Measurements from ENCODE around the gene IGBP1.

The IGBP1 gene

DNA sequence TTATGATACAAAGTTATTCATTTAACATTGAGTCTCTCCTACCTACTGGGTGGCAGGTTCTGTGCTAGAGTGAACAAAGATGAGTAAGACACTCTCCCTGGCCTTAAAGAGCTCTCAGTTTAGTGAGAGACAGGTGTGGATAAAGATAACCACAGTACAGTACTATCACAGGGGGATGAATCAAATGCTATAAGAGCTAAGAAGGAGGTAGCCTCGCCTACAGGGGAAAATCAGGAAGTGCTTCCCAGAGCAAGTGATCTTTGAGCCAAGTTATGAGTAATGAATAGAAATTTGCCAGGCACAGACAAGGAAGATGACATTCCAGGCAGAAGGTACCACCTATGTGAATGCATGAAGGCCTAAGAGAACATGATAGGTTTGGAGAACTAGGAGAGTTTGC lies 3.4 kb upstream of the IGBP1 start:
- WGBS (ENCODE audit: insufficient coverage) = 17% methylated on average over 1 of the region's 1 CpG
- ChIA-PET CTCF (no interaction called here), POLR2A (no interaction called here)
- no peak overlapping the region for H3K4me3 ChIP-seq (ENCODE audit: control insufficient read depth in 1 of 7, extremely low read depth in 1 of 7, insufficient read depth in 4 of 7, low read depth in 2 of 7, low read length in 6 of 7)
- H3K36me3 ChIP-seq (ENCODE audit: control insufficient read depth in 4 of 4, insufficient read depth in 4 of 4, low read length in 3 of 4) = peaks cover 0 to 1% (median 0%) of the 10 kb centered on the region in 4 experiments
- no peaks in the 10 kb centered on the region for H3K27me3 ChIP-seq (replicated peaks in 2 of 5; ENCODE audit: control insufficient read depth in 4 of 5, insufficient read depth in 5 of 5, low read length in 4 of 5)
- H3K4me1 ChIP-seq (ENCODE audit: control extremely low read depth in 1 of 4, control insufficient read depth in 4 of 4, insufficient read depth in 4 of 4, low read length in 3 of 4) = peaks cover under 1 to 23% (median 7%) of the 10 kb centered on the region in 4 experiments
- DNase-seq = no peak
- peaks cover 0 to 6% (median 0%) of the 10 kb centered on the region in 5 experiments for H3K9me3 ChIP-seq (ENCODE audit: control extremely low read depth in 1 of 5, control insufficient read depth in 4 of 5, insufficient read depth in 2 of 5, low read depth in 1 of 5, low read length in 4 of 5)
- H3K27ac ChIP-seq (ENCODE audit: insufficient read depth in 1 of 2, low read depth in 1 of 2, low read length in 2 of 2, poor library complexity in 1 of 2, severe bottlenecking in 2 of 2) = no peak overlapping the region

DNA sequence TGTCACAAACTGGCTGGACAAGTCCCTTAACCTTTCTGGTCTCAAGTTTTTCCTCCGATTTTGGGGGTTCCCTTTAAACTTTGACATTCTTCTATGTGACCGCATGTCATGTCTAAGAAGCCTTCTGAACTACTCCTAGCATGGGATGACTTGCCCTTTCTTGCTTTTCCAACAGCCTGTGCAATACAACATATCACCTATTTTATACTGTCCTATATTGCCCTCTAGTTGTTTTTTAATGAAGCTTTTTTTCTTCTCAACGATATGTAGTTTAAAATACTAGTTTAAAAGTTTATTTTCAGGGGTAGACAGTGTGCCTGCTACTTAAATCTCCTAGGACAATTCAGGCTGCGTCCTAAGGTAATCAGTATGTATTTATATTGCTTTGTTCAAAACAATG lies 1.0 kb upstream of the IGBP1 start:
- Histone ChIP-seq H3K27ac (ENCODE audit: insufficient read depth in 1 of 2, low read depth in 1 of 2, low read length in 2 of 2, poor library complexity in 1 of 2, severe bottlenecking in 2 of 2) (no peak overlapping the region), H3K4me3 (ENCODE audit: control insufficient read depth in 1 of 7, extremely low read depth in 1 of 7, insufficient read depth in 4 of 7, low read depth in 2 of 7, low read length in 6 of 7) (peak overlapping the region in 3 of 7 experiments; percentile 77 to 87 (median 86)), H3K27me3 (replicated peaks in 2 of 5; ENCODE audit: control insufficient read depth in 4 of 5, insufficient read depth in 5 of 5, low read length in 4 of 5) (no peaks in the 10 kb centered on the region), H3K4me1 (ENCODE audit: control extremely low read depth in 1 of 4, control insufficient read depth in 4 of 4, insufficient read depth in 4 of 4, low read length in 3 of 4) (peaks cover 2 to 27% (median 9%) of the 10 kb centered on the region in 4 experiments), H3K9me3 (ENCODE audit: control extremely low read depth in 1 of 5, control insufficient read depth in 4 of 5, insufficient read depth in 2 of 5, low read depth in 1 of 5, low read length in 4 of 5) (peaks cover 0 to 6% (median 0%) of the 10 kb centered on the region in 5 experiments), H3K36me3 (ENCODE audit: control insufficient read depth in 4 of 4, insufficient read depth in 4 of 4, low read length in 3 of 4) (peaks cover 0 to 8% (median 4%) of the 10 kb centered on the region in 4 experiments)
- WGBS (ENCODE audit: insufficient coverage) = 90% methylated on average over 2 of the region's 4 CpGs
- POLR2A ChIA-PET = no interaction called here
- peak; percentile 22 to 55 (median 51) for DNase-seq
- CTCF ChIA-PET = interaction anchor here (1.3 to 1.6 kb wide), 2 partner anchors 35 to 102 kb away, joined by 3 to 5 read pairs; no protein-coding TSS in a partner anchor

DNA sequence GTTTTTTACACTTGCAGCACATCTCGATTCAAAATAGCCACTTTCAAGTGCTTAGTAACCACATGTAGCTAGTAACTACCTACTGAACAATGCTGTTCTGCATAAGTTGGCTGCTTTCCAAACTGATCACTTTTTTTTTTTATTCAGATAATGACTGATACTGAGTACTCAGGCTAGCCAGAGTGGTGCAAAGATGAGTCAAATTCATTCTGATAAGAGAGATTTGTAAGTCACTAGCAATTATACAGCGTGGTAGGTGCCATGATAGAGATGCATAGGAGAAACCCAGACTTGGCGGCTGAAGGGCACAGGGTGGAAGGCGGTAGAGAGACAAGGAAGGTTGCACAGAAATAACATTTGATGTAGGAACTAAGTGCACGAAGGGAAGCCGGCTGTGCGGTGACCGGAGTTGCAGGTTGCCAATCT lies 357 bp upstream of the IGBP1 start:
- Histone ChIP-seq H3K9me3 (ENCODE audit: control extremely low read depth in 1 of 5, control insufficient read depth in 4 of 5, insufficient read depth in 2 of 5, low read depth in 1 of 5, low read length in 4 of 5) (peaks cover 0 to 6% (median 0%) of the 10 kb centered on the region in 5 experiments), H3K4me1 (ENCODE audit: control extremely low read depth in 1 of 4, control insufficient read depth in 4 of 4, insufficient read depth in 4 of 4, low read length in 3 of 4) (peaks cover 2 to 27% (median 9%) of the 10 kb centered on the region in 4 experiments), H3K36me3 (ENCODE audit: control insufficient read depth in 4 of 4, insufficient read depth in 4 of 4, low read length in 3 of 4) (peaks cover 0 to 8% (median 4%) of the 10 kb centered on the region in 4 experiments), H3K27ac (ENCODE audit: insufficient read depth in 1 of 2, low read depth in 1 of 2, low read length in 2 of 2, poor library complexity in 1 of 2, severe bottlenecking in 2 of 2) (peak overlapping the region in 1 of 2 experiments; percentile 94), H3K4me3 (ENCODE audit: control insufficient read depth in 1 of 7, extremely low read depth in 1 of 7, insufficient read depth in 4 of 7, low read depth in 2 of 7, low read length in 6 of 7) (peak overlapping the region; percentile 70 to 87 (median 80)), H3K27me3 (replicated peaks in 2 of 5; ENCODE audit: control insufficient read depth in 4 of 5, insufficient read depth in 5 of 5, low read length in 4 of 5) (no peaks in the 10 kb centered on the region)
- 45% methylated on average over 7 of the region's 8 CpGs for WGBS (ENCODE audit: insufficient coverage)
- POLR2A ChIA-PET = no interaction called here
- CTCF ChIA-PET = interaction anchor here (1.3 to 1.6 kb wide), 2 partner anchors 35 to 102 kb away, joined by 3 to 5 read pairs; no protein-coding TSS in a partner anchor
- no peak for DNase-seq

DNA sequence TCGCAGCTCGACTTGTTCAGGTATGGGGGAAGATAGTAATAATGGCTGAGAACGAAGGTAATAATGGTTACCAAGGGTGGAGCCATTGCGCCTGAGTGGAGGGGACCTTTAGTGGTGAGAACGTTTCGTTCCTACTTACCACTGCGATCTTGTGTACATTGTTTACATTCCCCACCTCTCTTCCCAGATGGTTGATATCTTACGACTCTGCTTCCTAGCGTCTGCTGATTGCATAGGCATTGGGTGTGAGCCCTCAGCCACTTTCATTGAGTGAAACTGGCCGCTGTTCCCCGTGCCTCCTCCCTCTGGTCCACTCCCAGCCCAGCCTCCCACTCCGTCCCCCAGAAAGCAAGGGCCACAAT lies 850 bp downstream of the IGBP1 start:
- no peaks in the 10 kb centered on the region for H3K27me3 ChIP-seq (replicated peaks in 2 of 5; ENCODE audit: control insufficient read depth in 4 of 5, insufficient read depth in 5 of 5, low read length in 4 of 5)
- peaks cover 2 to 27% (median 9%) of the 10 kb centered on the region in 4 experiments for H3K4me1 ChIP-seq (ENCODE audit: control extremely low read depth in 1 of 4, control insufficient read depth in 4 of 4, insufficient read depth in 4 of 4, low read length in 3 of 4)
- H3K27ac ChIP-seq (ENCODE audit: insufficient read depth in 1 of 2, low read depth in 1 of 2, low read length in 2 of 2, poor library complexity in 1 of 2, severe bottlenecking in 2 of 2) = peak overlapping the region; percentile 86 to 94
- POLR2A ChIA-PET = no interaction called here
- DNase-seq = no peak
- H3K4me3 ChIP-seq (ENCODE audit: control insufficient read depth in 1 of 7, extremely low read depth in 1 of 7, insufficient read depth in 4 of 7, low read depth in 2 of 7, low read length in 6 of 7) = peak overlapping the region; percentile 70 to 87 (median 80)
- H3K36me3 ChIP-seq (ENCODE audit: control insufficient read depth in 4 of 4, insufficient read depth in 4 of 4, low read length in 3 of 4) = peaks cover 0 to 8% (median 4%) of the 10 kb centered on the region in 4 experiments
- H3K9me3 ChIP-seq (ENCODE audit: control extremely low read depth in 1 of 5, control insufficient read depth in 4 of 5, insufficient read depth in 2 of 5, low read depth in 1 of 5, low read length in 4 of 5) = peaks cover 0 to 6% (median 0%) of the 10 kb centered on the region in 5 experiments
- CTCF ChIA-PET = interaction anchor here (0.7 to 1.0 kb wide), 2 partner anchors 13 to 251 kb away, joined by 3 read pairs; no protein-coding TSS in a partner anchor
- WGBS (ENCODE audit: insufficient coverage) = 31% methylated on average over 9 of the region's 12 CpGs

DNA sequence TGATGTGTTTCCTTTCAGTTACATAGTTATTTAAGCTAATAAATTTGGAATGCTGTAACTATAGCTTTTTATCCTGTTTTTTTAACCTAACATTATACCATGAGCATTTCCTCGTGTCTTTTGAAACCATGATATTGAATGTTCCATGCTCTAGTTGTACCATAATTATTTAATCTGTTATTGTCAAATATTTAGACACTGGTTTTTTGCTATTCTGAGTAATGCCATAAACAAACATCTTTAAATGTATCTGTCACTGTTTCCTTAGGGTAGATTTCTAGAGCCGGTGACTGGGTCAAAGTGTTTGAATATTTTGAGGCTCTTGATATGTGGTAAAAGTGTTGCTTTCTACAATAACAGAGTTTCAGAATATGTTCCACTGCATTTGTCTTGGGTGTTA lies 5.4 kb downstream of the IGBP1 start:
- DNase-seq = no peak
- WGBS (ENCODE audit: insufficient coverage) = no CpG with 5 or more reads among the region's 2 CpGs
- ChIA-PET POLR2A (no interaction called here), CTCF (no interaction called here)
- Histone ChIP-seq H3K4me3 (ENCODE audit: control insufficient read depth in 1 of 7, extremely low read depth in 1 of 7, insufficient read depth in 4 of 7, low read depth in 2 of 7, low read length in 6 of 7) (no peak overlapping the region), H3K27me3 (replicated peaks in 2 of 5; ENCODE audit: control insufficient read depth in 4 of 5, insufficient read depth in 5 of 5, low read length in 4 of 5) (no peaks in the 10 kb centered on the region), H3K36me3 (ENCODE audit: control insufficient read depth in 4 of 4, insufficient read depth in 4 of 4, low read length in 3 of 4) (peaks cover 2 to 11% (median 6%) of the 10 kb centered on the region in 4 experiments), H3K27ac (ENCODE audit: insufficient read depth in 1 of 2, low read depth in 1 of 2, low read length in 2 of 2, poor library complexity in 1 of 2, severe bottlenecking in 2 of 2) (no peak overlapping the region), H3K9me3 (ENCODE audit: control extremely low read depth in 1 of 5, control insufficient read depth in 4 of 5, insufficient read depth in 2 of 5, low read depth in 1 of 5, low read length in 4 of 5) (no peaks in the 10 kb centered on the region), H3K4me1 (ENCODE audit: control extremely low read depth in 1 of 4, control insufficient read depth in 4 of 4, insufficient read depth in 4 of 4, low read length in 3 of 4) (peaks cover 2 to 12% (median 5%) of the 10 kb centered on the region in 4 experiments)

DNA sequence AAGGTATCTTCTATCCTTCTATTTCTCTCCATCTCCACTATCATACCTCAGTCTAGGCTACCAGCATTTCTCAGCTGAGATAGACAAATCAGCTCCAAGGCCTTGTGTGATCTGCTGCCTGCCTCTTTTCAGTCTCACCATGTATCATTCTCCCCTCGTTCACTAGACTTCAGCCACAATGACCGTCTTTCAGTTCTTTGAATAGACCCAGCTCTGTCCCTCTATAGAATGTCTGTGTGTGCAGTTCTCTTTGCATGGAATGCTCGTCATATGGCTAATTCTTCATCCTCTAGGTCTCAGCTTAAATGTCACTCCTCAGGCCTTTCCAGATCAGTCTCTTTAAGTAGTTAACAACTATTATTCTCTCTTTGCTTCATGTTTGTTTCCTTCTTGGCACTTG lies 6.5 kb downstream of the IGBP1 start:
- no peak for DNase-seq
- H3K36me3 ChIP-seq (ENCODE audit: control insufficient read depth in 4 of 4, insufficient read depth in 4 of 4, low read length in 3 of 4) = peaks cover 2 to 11% (median 6%) of the 10 kb centered on the region in 4 experiments
- no peak overlapping the region for H3K4me3 ChIP-seq (ENCODE audit: control insufficient read depth in 1 of 7, extremely low read depth in 1 of 7, insufficient read depth in 4 of 7, low read depth in 2 of 7, low read length in 6 of 7)
- ChIA-PET CTCF (interaction anchor here (0.6 kb wide), 1 partner anchor 919 kb away, joined by 3 read pairs; no protein-coding TSS in a partner anchor), POLR2A (no interaction called here)
- no peak overlapping the region for H3K27ac ChIP-seq (ENCODE audit: insufficient read depth in 1 of 2, low read depth in 1 of 2, low read length in 2 of 2, poor library complexity in 1 of 2, severe bottlenecking in 2 of 2)
- H3K27me3 ChIP-seq (replicated peaks in 2 of 5; ENCODE audit: control insufficient read depth in 4 of 5, insufficient read depth in 5 of 5, low read length in 4 of 5) = no peaks in the 10 kb centered on the region
- no peaks in the 10 kb centered on the region for H3K9me3 ChIP-seq (ENCODE audit: control extremely low read depth in 1 of 5, control insufficient read depth in 4 of 5, insufficient read depth in 2 of 5, low read depth in 1 of 5, low read length in 4 of 5)
- peaks cover 2 to 5% (median 2%) of the 10 kb centered on the region in 4 experiments for H3K4me1 ChIP-seq (ENCODE audit: control extremely low read depth in 1 of 4, control insufficient read depth in 4 of 4, insufficient read depth in 4 of 4, low read length in 3 of 4)
- WGBS (ENCODE audit: insufficient coverage) = 72% methylated on average over 3 of the region's 3 CpGs

DNA sequence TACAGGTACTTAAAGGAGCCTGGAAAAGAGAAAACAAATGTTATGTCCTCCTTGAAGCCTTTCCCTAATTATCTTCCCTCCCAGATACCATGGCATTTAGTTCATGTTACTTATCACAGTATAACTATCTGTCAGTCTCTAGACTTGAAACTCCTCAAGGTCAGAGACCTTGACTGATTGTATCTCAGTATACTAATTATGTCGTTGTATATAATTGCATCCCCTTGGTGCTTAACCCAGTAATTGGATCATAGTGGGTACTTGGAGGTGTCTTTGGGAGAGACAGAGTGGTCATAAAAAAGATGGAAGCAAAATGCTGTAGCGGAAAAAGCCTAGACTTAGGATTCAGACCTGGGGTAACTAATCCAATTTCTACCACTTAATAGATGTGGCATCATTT lies 8.1 kb downstream of the IGBP1 start:
- no peaks in the 10 kb centered on the region for H3K27me3 ChIP-seq (replicated peaks in 2 of 5; ENCODE audit: control insufficient read depth in 4 of 5, insufficient read depth in 5 of 5, low read length in 4 of 5)
- peaks cover 0 to 3% (median 2%) of the 10 kb centered on the region in 4 experiments for H3K36me3 ChIP-seq (ENCODE audit: control insufficient read depth in 4 of 4, insufficient read depth in 4 of 4, low read length in 3 of 4)
- no peak overlapping the region for H3K4me3 ChIP-seq (ENCODE audit: control insufficient read depth in 1 of 7, extremely low read depth in 1 of 7, insufficient read depth in 4 of 7, low read depth in 2 of 7, low read length in 6 of 7)
- H3K4me1 ChIP-seq (ENCODE audit: control extremely low read depth in 1 of 4, control insufficient read depth in 4 of 4, insufficient read depth in 4 of 4, low read length in 3 of 4) = no peaks in the 10 kb centered on the region
- ChIA-PET CTCF (no interaction called here), POLR2A (no interaction called here)
- H3K27ac ChIP-seq (ENCODE audit: insufficient read depth in 1 of 2, low read depth in 1 of 2, low read length in 2 of 2, poor library complexity in 1 of 2, severe bottlenecking in 2 of 2) = no peak overlapping the region
- no peak for DNase-seq
- no peaks in the 10 kb centered on the region for H3K9me3 ChIP-seq (ENCODE audit: control extremely low read depth in 1 of 5, control insufficient read depth in 4 of 5, insufficient read depth in 2 of 5, low read depth in 1 of 5, low read length in 4 of 5)
- 100% methylated on average over 1 of the region's 2 CpGs for WGBS (ENCODE audit: insufficient coverage)
